GM12865 (cell line): ENCODE results near the gene CC2D2A.
"Not testable (repeated sequence)": the region's sequence is repeated elsewhere in the genome, so short reads cannot be mapped to it uniquely, and the experiment has no call there.

ENCODE experiments used
- DNase-seq: peaks from one replicate; pipeline ENCODE4 v3.0.0; 2010; ENCODE audit warnings: low read depth
- H3K4me3 ChIP-seq: 2 replicates; pipeline ENCODE4 v1.5.1; 2011; ENCODE audit warnings: mild to moderate bottlenecking, low read depth, low read length, control low read depth
- CTCF ChIP-seq: IDR thresholded peaks from 2 replicates; pipeline ENCODE4 v1.5.1; 2011; ENCODE audit warnings: low read length, control low read depth, low read depth, inconsistent platforms; ENCODE audit not compliant: insufficient read depth; ENCODE audit errors: missing control alignments

CC2D2A gene

GRCh38 chr4:15612136-15612535 lies 142.5 kb downstream of the CC2D2A start:
- H3K4me3 ChIP-seq, result no peak overlapping the region
- DNase-seq, result no peak
- no peak for TF ChIP-seq CTCF

DNA sequence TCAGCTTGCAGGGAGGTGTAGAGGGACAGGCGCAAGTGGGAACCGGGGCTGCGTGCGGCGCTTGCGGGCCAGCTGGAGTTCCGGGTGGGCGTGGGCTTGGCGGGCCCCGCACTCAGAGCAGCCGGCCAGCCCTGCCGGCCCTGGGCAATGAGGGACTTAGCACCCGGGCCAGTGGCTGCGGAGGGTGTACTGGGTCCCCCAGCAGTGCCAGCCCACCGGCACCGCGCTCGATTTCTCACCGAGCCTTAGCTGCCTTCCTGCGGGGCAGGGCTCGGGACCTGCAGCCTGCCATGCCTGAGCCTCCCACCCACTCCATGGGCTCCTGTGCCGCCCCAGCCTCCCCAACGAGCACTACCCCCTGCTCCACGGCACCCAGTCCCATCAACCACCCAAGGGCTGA lies 145.2 kb downstream of the CC2D2A start:
- H3K4me3 ChIP-seq, DNase-seq: not testable (repeated sequence)

DNA sequence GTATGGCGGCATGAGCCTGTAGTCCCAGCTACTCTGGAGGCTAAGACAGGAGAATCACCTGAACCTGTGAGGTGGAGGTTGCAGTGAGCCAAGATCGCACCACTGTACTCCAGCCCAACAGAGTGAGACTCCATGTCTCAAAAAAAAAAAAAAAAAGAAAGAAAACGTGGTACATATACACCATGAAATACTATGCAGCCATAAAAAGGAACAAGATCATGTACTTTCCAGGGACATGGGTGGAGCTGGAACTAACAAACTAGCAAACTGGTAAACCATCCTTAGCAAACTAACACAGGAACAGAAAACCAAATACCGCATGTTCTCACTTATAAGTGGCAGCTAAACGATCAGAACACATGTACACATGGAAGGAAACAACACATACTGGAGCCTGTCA lies 147.7 kb downstream of the CC2D2A start:
- H3K4me3 ChIP-seq, DNase-seq: not testable (repeated sequence)

GRCh38 chr4:15636818-15637217 lies 167.1 kb downstream of the CC2D2A start:
- H3K4me3 ChIP-seq, result no peak overlapping the region
- no peak for TF ChIP-seq CTCF
- DNase-seq, result no peak

DNA sequence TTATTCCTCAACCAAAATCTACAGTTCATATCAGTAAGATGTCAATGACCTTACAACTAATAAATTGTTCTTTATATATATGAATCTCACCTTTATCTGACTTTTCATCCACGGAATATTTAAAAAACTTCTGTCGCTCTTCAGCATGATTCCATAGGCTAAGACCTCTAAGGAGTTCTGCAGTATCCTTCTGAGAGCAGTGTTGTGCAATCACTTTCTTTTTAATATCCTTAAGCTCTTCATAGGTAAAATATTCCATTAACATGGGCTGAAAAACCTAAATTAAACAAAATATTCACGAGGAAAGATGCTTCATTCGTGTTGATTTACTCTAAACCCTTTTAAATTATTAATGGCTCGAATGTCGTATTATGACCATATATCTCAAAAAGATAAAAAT lies 168.7 kb downstream of the CC2D2A start:
- TF ChIP-seq CTCF, result no peak
- no peak for DNase-seq
- no peak overlapping the region for H3K4me3 ChIP-seq

DNA sequence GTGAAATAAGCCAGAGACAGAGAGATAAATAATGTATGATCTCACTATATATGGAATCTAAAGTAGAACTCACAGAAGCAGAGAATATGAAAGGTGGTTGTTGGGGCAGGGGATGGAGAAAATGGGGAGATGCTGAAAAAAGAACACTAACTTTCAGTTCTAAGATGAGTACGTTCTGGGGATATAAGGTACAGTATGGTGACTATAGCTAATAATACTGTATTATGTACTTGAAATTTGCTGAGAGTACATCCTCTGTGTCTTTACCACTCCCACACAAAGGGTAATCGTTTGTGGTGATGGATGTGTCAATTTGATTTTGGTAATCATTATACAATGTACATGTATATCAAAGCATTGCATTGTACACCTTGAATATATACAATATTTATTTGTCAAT lies 178.9 kb downstream of the CC2D2A start:
- no peak overlapping the region for H3K4me3 ChIP-seq
- peak; percentile 21 for DNase-seq
- TF ChIP-seq CTCF, result no peak

GRCh38 chr4:15649914-15650545 lies 180.3 kb downstream of the CC2D2A start:
- peak; percentile 61 for TF ChIP-seq CTCF
- DNase-seq, result peak; percentile 74
- no peak overlapping the region for H3K4me3 ChIP-seq
